ENCODE results near the gene RUNX3. TPM values are rescaled to one million over a fixed set of nuclear protein-coding genes. Genes with fewer than 3 reads are reported as not detected.

The RUNX3 gene
- total and polyA plus RNA-seq, 2 of the 8 experiments (the other 6 are each of a cell fraction or from before 2014, with no cell fraction given): 0.62 to 0.82 TPM

DNA sequence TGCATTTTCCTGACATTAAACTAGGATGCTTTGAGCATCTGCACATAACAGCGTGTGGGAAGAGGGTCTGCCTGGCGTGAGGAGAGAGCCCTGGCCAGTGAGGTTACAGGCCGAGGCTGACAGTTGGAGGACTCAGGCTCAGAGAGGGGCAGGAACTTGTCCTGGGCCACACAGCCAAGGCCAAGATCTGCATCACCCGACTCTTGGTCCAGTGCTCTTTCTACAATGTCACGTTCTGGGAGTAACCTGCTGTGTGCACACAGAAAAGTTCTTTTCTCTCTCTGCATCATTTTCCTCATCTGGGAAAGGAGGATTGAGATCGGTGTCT lies 42.8 kb upstream of the RUNX3 start:
- H3K18ac ChIP-seq (ENCODE audit: extremely low read depth, low read length): peak overlapping the region; percentile 25; the same call in 1 of the 2 replicates
- H3K23ac ChIP-seq (ENCODE audit: insufficient read length): no peak overlapping the region
- H3K4me1 ChIP-seq (replicated peaks in 1 of 4; ENCODE audit: control insufficient read depth in 3 of 4, insufficient read depth in 4 of 4, low read length in 3 of 4): peaks cover 0 to 24% (median 11%) of the 10 kb centered on the region in 4 experiments; a peak in 6 of 7 replicates
- H3K27me3 ChIP-seq (replicated peaks in 1 of 4; ENCODE audit: control insufficient read depth in 3 of 4, extremely low read depth in 1 of 4, insufficient read depth in 3 of 4, low read length in 3 of 4): no peaks in the 10 kb centered on the region; a peak in 1 of 7 replicates
- H2BK20ac ChIP-seq (ENCODE audit: low read length): no peak overlapping the region; the same call in 1 of the 2 replicates
- H3K56ac ChIP-seq (replicated peaks; ENCODE audit: insufficient read length, low read depth, low read length): no peak overlapping the region
- H3K9ac ChIP-seq (replicated peaks in 1 of 4; ENCODE audit: extremely low read depth in 1 of 4, low read depth in 3 of 4, low read length in 3 of 4): no peak overlapping the region; a peak in 1 of 7 replicates
- ChIA-PET CTCF (ENCODE audit: partially characterized antibody) (interaction anchor here (1.2 to 4.3 kb wide), 8 partner anchors 10 to 75 kb away, joined by 3 to 20 read pairs (median 5); no protein-coding TSS in a partner anchor), POLR2A (ENCODE audit: partially characterized antibody) (no interaction called here)
- no peak overlapping the region for H2BK15ac ChIP-seq (ENCODE audit: low read length)
- H3K27ac ChIP-seq (ENCODE audit: low read depth, low read length): no peak overlapping the region
- no peaks in the 10 kb centered on the region for H3K79me2 ChIP-seq (ENCODE audit: control insufficient read depth in 1 of 2, insufficient read depth in 2 of 2, low read length in 2 of 2)
- H4K20me1 ChIP-seq (replicated peaks in 1 of 2; ENCODE audit: control insufficient read depth in 1 of 2, insufficient read depth in 2 of 2, low read length in 2 of 2): peaks cover 0 to 3% of the 10 kb centered on the region in 2 experiments
- H2BK5ac ChIP-seq (ENCODE audit: low read depth, low read length): peak overlapping the region; percentile 53; the same call in 1 of the 2 replicates
- DNase-seq (ENCODE audit: low read depth in 1 of 2, low spot score in 2 of 2) (no peak), FAIRE-seq (no peak)
- no peaks in the 10 kb centered on the region for H3K36me3 ChIP-seq (ENCODE audit: control insufficient read depth in 2 of 4, insufficient read depth in 4 of 4, low read length in 3 of 4)
- H4K8ac ChIP-seq (ENCODE audit: extremely low read depth, insufficient read depth, low read length): no peak overlapping the region
- peaks cover 2% of the 10 kb centered on the region; the same call in 1 of the 2 replicates for H3K23me2 ChIP-seq (ENCODE audit: low read depth, low read length)
- no peak overlapping the region for H4K5ac ChIP-seq (ENCODE audit: insufficient read length, low read depth, low read length)
- H3K79me1 ChIP-seq (ENCODE audit: low read depth, low read length): no peaks in the 10 kb centered on the region
- peak overlapping the region; percentile 79 for H4K91ac ChIP-seq (replicated peaks; ENCODE audit: insufficient read length, low read length)
- peak overlapping the region; percentile 2; the same call in 1 of the 2 replicates for H2BK12ac ChIP-seq (ENCODE audit: low read depth, low read length)
- H3K14ac ChIP-seq (ENCODE audit: insufficient read length): no peak overlapping the region
- no peak overlapping the region for H3K4me3 ChIP-seq (ENCODE audit: extremely low read depth in 1 of 4, insufficient read depth in 2 of 4, low read depth in 3 of 4, low read length in 4 of 4)
- H3K4ac ChIP-seq (replicated peaks; ENCODE audit: insufficient read length, low read depth, low read length): no peak overlapping the region
- 78% methylated on average over 6 of the region's 6 CpGs; no CpG with 5 or more reads in 1 of the 2 experiments for WGBS, 2 experiments (ENCODE audit: extremely low coverage in 1 of 2, insufficient coverage in 1 of 2, insufficient read length in 1 of 2, insufficient replicate concordance in 2 of 2, low coverage in 1 of 2, low lambda C conversion rate in 2 of 2, missing lambda C conversion rate in 1 of 2)
- H3K9me3 ChIP-seq (ENCODE audit: insufficient read depth in 2 of 2, low read depth in 1 of 2, low read length in 1 of 2): peaks cover 4 to 6% of the 10 kb centered on the region in 2 experiments
- H3K4me2 ChIP-seq (ENCODE audit: insufficient read depth in 1 of 2, low read depth in 2 of 2, low read length in 2 of 2): no peak overlapping the region
- no peak overlapping the region for H2BK120ac ChIP-seq (replicated peaks; ENCODE audit: low read depth, low read length)
- no peak overlapping the region for H2AK5ac ChIP-seq (ENCODE audit: low read depth, low read length)
- H2AFZ ChIP-seq (ENCODE audit: low read length): no peak overlapping the region
- no peak for TF ChIP-seq EGR1 (IDR thresholded peaks at IDR 0.05; ENCODE audit: borderline replicate concordance, low read depth, low read length)
- no peak for TF ChIP-seq CBX5 (IDR thresholded peaks at IDR 0.05; ENCODE audit: low read depth, low read length)

Measured in H1 (cell line).